COLO668 (cell line): ENCODE results near the gene CHP2.
"Not testable (repeated sequence)": the region's sequence is repeated elsewhere in the genome, so short reads cannot be mapped to it uniquely, and the experiment has no call there.

Experiments used
- DNase-seq: peaks from one replicate; lab custom pipeline; 2025; ENCODE audit not compliant: unreplicated experiment; lab: John Stamatoyannopoulos, UW

The CHP2 gene

GRCh38 chr16:23754594-23755483 is at the start of gene CHP2:
Gene CHP2 (plus strand): TSS chr16:23755026. CDS start chr16:23755050, 24 bp downstream.
- no peak for DNase-seq

- DNase-seq = no peak
Measured at GRCh38 chr16:23705517-23705902, 49.3 kb upstream of the CHP2 start.

DNA sequence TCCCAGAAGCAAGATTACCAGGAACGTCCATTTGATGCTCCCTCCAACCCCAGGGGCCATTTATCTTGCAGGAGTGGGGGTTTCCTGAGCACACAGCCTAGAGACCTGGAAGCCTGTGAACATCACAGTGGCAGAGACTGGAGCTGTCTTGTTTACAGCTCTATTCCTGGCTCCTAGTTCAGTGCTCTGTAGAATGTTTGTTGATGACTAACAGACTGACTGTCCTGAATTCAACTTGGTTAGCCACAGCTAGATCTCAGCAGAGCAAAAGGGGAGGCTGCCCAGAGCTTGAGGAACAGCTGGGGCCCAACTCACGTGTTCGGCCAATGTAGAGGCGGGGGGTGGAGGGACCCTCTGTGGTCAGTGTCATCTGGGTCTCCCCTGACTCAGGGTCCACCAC is 48.4 kb upstream of the CHP2 start:
- no peak for DNase-seq

DNA sequence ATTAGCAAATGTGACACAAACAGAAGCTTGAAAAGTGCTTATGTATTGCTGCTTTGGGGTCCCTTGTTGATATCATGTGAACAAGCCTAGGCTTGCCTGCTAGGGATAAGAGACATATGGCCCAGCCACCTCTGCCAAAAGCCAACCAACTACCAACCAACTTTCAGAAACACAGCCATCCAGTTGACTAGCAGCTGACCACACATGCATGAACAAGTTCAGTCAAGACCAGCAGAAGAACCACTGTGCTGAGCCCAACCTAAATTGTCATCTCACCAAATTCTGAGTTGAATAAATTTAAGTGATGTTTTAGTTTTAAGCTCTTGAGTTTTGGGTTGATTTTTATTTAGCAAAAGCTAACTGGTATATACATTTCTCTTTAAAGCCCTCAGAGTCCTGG is 45.3 kb upstream of the CHP2 start:
- no peak for DNase-seq

- DNase-seq = no peak
Measured at GRCh38 chr16:23710008-23710407, 44.8 kb upstream of the CHP2 start.

DNA sequence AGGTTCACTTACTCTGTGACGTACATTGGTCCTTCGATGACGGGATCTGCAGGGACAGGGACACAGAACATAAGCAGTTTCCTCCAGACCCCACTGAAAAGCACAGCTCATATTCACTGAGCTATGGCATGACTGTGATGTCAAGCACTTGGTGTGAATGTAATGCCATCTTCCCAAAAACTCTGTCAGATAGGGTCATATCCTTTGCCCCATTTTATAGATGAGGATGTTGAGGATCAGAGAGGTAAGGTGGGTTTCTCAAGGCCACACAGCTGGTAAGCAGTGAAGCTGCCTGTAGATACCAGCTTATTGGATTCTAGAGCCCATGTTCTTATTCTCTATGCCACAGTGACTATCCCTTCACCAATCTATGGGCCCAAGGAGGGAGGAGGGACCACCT is 44.3 kb upstream of the CHP2 start:
- no peak for DNase-seq

DNA sequence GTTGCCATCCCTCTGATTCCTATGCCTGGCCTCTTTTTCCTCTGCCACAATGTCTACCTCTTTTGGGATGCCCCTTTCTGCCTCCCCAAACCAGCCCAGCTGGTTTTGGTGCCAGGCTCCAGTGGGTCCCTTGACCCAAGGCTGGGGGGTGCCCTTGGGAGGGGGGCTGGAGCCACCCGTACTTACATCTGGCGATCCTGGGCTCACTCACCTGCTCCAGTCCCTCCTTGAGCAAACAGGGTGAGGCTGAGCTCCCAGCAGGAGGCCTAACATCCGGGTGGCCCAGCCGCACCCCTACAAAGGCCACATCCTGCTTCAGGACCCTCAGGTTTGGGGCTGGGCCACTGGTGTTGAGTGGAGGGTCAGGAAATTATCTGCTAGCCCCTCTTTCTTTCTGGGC is 43.0 kb upstream of the CHP2 start:
- DNase-seq = peak; percentile 42

GRCh38 chr16:23712976-23713375 is 41.9 kb upstream of the CHP2 start, which contains the start of gene ERN2:
Gene ERN2 (minus strand): TSS chr16:23713222. CDS start chr16:23713187, 35 bp downstream.
- no peak for DNase-seq

- no peak for DNase-seq
Measured at GRCh38 chr16:23716484-23716883, 38.3 kb upstream of the CHP2 start.

- not testable (repeated sequence) for DNase-seq
Measured at GRCh38 chr16:23722613-23723240, 32.1 kb upstream of the CHP2 start.

GRCh38 chr16:23724096-23724784 is 30.6 kb upstream of the CHP2 start:
- no peak for DNase-seq

- DNase-seq = no peak
Measured at GRCh38 chr16:23724785-23725131, 30.1 kb upstream of the CHP2 start.

GRCh38 chr16:23726710-23727109 is 28.1 kb upstream of the CHP2 start:
- DNase-seq = no peak

DNA sequence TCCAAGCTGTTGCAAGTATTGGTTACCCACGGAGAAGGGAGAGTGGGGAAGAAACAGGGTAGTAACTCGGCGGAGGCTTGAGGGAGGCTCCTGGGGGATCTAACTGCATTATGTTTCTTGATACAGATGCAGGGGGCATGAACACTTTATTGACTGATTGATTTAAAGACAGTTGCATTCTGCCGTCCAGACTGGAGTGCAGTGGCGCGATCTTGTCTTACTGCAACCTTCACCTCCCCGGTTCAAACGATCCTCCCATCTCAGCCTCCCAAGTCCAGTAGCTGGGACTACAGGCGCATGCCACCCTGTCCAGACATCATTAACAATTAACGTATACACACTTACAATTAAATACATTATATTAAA is 26.7 kb upstream of the CHP2 start:
- no peak for DNase-seq

DNA sequence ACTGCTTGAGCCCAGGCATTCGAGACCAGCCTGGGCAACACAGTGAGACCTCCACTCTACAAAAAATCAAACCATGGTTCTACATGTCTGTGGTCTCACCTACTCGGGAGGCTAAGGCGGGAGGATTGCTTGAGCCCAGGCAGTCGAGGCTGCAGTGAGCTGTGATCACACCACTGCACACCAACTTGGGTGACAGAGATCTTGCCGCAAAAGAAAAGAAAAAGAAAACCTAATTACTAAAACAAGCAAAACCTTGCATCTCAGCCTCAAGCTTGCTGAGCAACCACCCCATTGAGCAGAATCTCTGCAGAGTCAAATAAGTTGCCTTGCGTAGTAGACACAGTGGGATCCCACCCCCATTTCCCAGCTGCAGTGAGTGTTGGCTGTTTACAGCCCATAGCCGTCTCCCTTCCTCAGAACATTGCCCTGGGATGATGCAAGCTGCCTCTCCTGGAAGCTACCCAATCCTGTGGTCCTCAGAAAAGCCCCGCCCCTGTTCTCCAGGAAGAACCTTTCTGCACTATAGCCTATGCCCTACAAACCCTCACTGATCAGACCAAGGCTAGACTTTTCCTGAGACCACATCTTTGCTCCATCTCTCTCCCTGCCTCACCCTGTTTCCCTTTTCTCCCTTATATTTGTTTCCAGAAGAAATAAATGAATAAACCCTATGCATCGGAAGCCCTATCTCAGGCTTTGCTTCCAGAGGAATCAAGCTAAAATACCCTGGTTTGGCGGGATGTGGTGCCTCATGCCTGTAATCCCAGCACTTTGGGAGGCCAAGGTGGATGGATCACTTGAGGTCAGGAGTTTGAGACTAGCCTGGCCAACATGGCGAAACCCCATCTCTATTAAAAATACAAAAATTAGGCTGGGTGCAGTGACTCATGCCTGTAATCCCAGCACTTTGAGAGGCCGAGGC is 25.1 kb upstream of the CHP2 start:
- no peak for DNase-seq

GRCh38 chr16:23734176-23734893 is 20.5 kb upstream of the CHP2 start:
- DNase-seq = no peak

GRCh38 chr16:23737423-23738028 is 17.3 kb upstream of the CHP2 start:
- not testable (repeated sequence) for DNase-seq

DNA sequence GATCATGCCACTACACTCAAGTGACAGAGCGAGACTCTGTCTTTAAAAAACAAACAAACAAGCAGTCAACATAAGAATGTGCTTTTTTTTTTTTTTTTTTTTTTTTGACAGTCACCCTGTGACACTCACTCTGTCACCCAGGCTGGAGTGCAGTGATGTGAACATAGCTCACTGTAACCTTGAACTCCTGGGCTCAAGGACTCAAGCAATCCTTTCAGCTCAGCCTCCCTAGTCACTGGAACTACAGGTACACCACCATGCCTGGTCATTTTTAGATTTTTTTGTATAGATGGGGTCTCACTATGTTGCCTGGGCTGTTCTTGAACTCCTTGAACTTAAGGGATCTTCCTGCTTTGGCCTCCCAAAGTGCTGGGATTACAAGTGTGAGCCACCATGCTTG is 15.3 kb upstream of the CHP2 start:
- DNase-seq = no peak

DNA sequence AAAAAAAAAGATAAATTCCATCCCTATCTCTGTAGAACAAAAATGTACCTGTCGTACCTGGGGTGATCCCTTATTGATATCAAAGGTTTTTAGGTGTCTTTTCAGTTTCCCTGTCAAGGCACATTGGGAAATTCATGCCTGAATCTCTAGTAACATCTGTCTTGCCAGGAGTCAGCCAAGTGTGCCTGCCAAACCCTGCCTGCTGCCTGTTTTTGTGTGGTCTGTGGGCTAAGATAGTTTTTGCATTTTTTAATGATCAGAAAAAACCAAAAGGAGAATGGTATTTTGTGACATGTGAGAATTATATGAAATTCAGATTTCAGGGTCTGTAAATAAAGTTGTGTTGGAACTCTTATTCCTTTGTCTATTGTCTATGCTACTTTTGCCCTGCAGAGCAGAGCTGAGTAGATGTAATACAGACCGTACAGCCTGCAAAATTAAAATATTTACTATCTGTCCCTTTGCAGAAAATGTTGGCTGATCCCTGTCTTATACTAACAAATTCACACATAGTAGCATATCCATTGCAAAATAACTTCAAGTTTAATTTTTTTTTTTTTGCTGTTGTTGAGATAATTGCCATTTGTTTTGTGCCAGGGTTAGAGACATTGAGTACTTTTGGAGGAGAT is 13.0 kb upstream of the CHP2 start:
- DNase-seq = no peak
